Endothelial cell (in vitro differentiated cells): ENCODE data around the gene ST3GAL5. TPM values are rescaled to one million over a fixed set of nuclear protein-coding genes. Genes with fewer than 3 reads are reported as not detected.

Source experiments
- DNase-seq: peaks from one replicate; pipeline ENCODE4 v3.0.0; 2021; ENCODE audit warnings: low spot score
- H3K27ac Mint-ChIP-seq: one replicate; pipeline ENCODE4 v1.8.0; 2021; ENCODE audit warnings: mixed read lengths, inconsistent platforms; ENCODE audit not compliant: unreplicated experiment
- H3K27me3 Mint-ChIP-seq: one replicate; pipeline ENCODE4 v1.8.0; 2021; ENCODE audit warnings: mild to moderate bottlenecking, moderate library complexity, mixed read lengths, inconsistent platforms; ENCODE audit not compliant: unreplicated experiment
- H3K36me3 Mint-ChIP-seq: one replicate; pipeline ENCODE4 v1.8.0; 2021; ENCODE audit warnings: mild to moderate bottlenecking, low read depth, mixed read lengths, inconsistent platforms; ENCODE audit not compliant: unreplicated experiment
- H3K4me1 Mint-ChIP-seq: one replicate; pipeline ENCODE4 v1.8.0; 2021; ENCODE audit warnings: mild to moderate bottlenecking, mixed read lengths, inconsistent platforms; ENCODE audit not compliant: unreplicated experiment
- H3K4me3 Mint-ChIP-seq: one replicate; pipeline ENCODE4 v1.8.0; 2021; ENCODE audit warnings: mild to moderate bottlenecking, mixed read lengths, inconsistent platforms; ENCODE audit not compliant: unreplicated experiment
- H3K9me3 Mint-ChIP-seq: one replicate; pipeline ENCODE4 v1.8.0; 2021; ENCODE audit warnings: mixed read lengths, inconsistent platforms; ENCODE audit not compliant: unreplicated experiment
- total RNA-seq: library from RNA; stranded (reverse); fragmentation: NEBNext Ultra II Directional; extraction: Animal tissue kit (Norgen Biotek cat#: 25700); gene quantifications from one replicate; pipeline ENCODE4 v1.2.1, GENCODE V29; 2021; ENCODE audit not compliant: unreplicated experiment
- TF ChIP-seq, protein P1 (sequence below): fragments of 200-600 bp; sonication (generic); IDR thresholded peaks from one replicate; pipeline ENCODE4 v1.5.0; 2021; ENCODE audit warnings: antibody characterized with exemption; ENCODE audit not compliant: unreplicated experiment

Gene ST3GAL5
- total RNA-seq, 1 donor from 2014 or later, result 49.8 TPM

DNA sequence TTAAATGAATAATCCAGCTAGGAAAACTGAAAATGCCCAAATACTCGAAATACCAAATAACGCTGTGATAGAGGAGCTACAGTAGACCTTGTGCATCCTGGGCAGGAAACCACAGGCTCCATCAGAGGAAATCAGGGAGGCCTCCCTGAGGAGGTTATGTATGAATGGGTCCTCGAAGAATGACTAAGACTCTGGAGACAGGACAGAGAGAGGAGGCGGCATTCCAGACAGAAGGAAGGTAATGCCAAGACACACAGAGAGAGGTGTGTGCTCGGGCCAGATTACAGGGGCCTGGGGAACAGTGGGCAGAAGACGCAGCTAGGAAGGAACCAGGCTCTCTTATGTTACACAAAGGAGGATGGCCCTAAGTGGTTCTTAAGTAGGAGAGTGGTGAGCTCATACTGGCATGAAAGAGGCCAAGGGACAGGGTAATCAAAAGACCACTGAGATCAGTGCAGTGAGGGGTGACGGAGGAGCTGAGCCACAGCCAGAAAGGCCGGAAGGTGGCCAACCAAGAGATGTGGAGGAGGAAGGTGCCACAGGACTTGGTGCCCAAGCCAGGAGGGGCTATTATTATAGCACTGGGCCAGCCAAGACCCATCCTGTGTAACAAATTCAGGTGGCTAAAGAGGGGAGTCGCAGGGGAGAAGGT is 9.9 kb downstream of the ST3GAL5 start:
- peaks cover 8% of the 10 kb centered on the region for H3K9me3 Mint-ChIP-seq
- H3K4me3 Mint-ChIP-seq, result no peak overlapping the region
- DNase-seq, result no peak
- peaks cover 61% of the 10 kb centered on the region for H3K4me1 Mint-ChIP-seq
- TF ChIP-seq, protein P1, sequence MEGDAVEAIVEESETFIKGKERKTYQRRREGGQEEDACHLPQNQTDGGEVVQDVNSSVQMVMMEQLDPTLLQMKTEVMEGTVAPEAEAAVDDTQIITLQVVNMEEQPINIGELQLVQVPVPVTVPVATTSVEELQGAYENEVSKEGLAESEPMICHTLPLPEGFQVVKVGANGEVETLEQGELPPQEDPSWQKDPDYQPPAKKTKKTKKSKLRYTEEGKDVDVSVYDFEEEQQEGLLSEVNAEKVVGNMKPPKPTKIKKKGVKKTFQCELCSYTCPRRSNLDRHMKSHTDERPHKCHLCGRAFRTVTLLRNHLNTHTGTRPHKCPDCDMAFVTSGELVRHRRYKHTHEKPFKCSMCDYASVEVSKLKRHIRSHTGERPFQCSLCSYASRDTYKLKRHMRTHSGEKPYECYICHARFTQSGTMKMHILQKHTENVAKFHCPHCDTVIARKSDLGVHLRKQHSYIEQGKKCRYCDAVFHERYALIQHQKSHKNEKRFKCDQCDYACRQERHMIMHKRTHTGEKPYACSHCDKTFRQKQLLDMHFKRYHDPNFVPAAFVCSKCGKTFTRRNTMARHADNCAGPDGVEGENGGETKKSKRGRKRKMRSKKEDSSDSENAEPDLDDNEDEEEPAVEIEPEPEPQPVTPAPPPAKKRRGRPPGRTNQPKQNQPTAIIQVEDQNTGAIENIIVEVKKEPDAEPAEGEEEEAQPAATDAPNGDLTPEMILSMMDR, result no peak
- H3K27ac Mint-ChIP-seq, result peak overlapping the region; percentile 62
- peaks cover 41% of the 10 kb centered on the region for H3K36me3 Mint-ChIP-seq
- peaks cover 8% of the 10 kb centered on the region for H3K27me3 Mint-ChIP-seq

DNA sequence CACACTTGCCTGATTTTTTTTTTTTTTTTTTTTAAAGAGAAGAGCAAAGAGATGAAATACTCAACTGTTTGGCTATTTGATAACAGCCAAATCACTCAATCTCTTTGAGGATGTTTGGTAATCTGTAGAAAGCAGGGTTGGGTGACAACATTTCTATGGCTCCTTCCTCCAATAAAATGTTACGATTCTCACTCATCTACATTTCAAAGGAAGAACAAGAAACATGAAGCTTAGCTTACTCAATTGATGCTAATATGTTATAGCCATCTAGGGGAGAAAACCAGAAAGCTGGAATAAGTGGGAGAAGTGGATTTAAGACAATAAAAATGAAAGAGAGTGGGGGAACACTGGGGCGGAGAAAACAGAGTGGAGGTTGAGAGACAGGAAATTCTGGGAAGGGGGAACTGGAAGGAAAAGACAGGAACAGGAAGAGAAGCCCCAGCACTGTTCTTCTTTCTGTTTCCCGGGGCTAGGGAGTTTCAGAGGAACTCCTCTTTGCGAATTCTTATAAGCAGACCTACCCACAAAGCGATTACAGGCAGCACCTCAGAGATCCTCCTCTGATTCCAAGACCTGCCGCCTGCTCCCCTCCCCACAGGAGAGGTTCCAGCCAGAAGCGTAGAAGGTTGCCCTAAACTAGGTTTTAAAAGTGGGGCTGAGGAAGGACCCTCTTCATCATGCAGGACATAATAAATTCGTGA is 13.3 kb downstream of the ST3GAL5 start:
- no peaks in the 10 kb centered on the region for H3K9me3 Mint-ChIP-seq
- DNase-seq, result no peak
- TF ChIP-seq, protein P1, result no peak
- H3K4me1 Mint-ChIP-seq, result peaks cover 81% of the 10 kb centered on the region
- peaks cover 11% of the 10 kb centered on the region for H3K27me3 Mint-ChIP-seq
- peak overlapping the region; percentile 40 for H3K4me3 Mint-ChIP-seq
- H3K36me3 Mint-ChIP-seq, result peaks cover 35% of the 10 kb centered on the region
- peak overlapping the region; percentile 97 for H3K27ac Mint-ChIP-seq

DNA sequence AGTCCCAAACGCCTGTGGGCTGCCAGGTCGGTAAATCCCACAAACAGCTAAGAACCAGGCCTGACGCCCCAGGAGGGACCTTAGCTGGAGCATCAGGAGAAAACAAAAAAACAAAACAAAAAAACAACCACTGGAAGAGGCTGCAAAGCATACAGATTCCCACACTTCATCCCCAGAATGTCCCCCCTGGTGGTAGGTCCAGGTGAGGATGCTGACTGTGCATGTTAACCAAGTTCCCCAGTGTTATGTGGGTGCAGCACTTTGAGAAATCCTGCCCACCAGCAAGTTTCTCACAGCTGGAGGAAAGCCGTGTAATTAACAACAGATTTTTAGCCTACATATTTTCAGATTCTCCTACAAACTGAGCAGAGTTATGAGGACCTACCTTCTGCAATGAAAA is 15.1 kb downstream of the ST3GAL5 start:
- peaks cover 66% of the 10 kb centered on the region for H3K4me1 Mint-ChIP-seq
- H3K27me3 Mint-ChIP-seq, result peaks cover 11% of the 10 kb centered on the region
- TF ChIP-seq, protein P1, result peak; percentile 33
- no peaks in the 10 kb centered on the region for H3K9me3 Mint-ChIP-seq
- DNase-seq, result no peak
- peaks cover 27% of the 10 kb centered on the region for H3K36me3 Mint-ChIP-seq
- H3K4me3 Mint-ChIP-seq, result peak overlapping the region; percentile 34
- no peak overlapping the region for H3K27ac Mint-ChIP-seq

DNA sequence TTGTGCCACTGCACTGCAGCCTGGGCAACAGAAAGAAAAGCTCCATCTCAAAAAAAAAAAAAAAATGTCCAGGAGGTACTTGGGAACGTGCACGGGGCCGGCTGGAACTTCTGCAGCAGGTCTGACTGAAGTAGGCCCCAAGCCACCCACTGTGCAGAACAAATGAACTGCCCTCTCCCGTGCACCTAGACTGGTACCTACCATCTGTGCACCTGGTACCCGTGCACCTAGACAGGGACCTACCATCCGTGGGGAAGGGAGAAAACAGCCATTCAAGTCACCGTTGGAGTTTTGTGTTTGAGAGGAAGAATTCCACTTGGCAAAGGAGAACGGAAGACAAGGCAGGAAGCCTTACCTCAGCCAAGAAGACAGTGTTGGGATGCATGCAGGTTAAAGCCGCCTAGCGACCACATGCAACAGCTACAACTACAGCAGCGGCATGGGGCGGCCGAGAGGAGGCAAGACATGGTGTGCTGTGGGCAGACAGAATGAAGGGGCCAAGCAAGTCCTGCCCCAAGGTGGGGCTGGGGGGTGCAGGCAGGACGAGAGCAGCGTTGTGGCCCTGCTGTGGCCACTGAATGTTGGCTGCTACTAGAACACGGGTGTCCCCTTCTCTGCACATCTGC is 16.1 kb downstream of the ST3GAL5 start:
- H3K9me3 Mint-ChIP-seq, result no peaks in the 10 kb centered on the region
- no peak for DNase-seq
- peaks cover 33% of the 10 kb centered on the region for H3K36me3 Mint-ChIP-seq
- peaks cover 11% of the 10 kb centered on the region for H3K27me3 Mint-ChIP-seq
- peaks cover 56% of the 10 kb centered on the region for H3K4me1 Mint-ChIP-seq
- TF ChIP-seq, protein P1, result no peak
- H3K4me3 Mint-ChIP-seq, result no peak overlapping the region
- no peak overlapping the region for H3K27ac Mint-ChIP-seq
